ENCODE results near the gene HOXD10. TPM values are rescaled to one million over a fixed set of nuclear protein-coding genes. Genes with fewer than 3 reads are reported as not detected.

Gene HOXD10
- total and polyA plus RNA-seq, 2 of the 13 experiments (the other 11 are each of a cell fraction or from before 2014, with no cell fraction given) = not detected

- no peak for TF ChIP-seq CCDC6 (CRISPR knock-in tag; IDR thresholded peaks at IDR 0.05)
Measured at GRCh38 chr2:176103194-176103593, 13.4 kb upstream of the HOXD10 start (continued).

GRCh38 chr2:176103742-176104315 lies 12.7 kb upstream of the HOXD10 start:
- in situ Hi-C loops (cut with HindIII; ENCODE audit: extremely low pct_ligation_motif_present, low pct_unique_long_range_greater_than_20kb) (loop anchor here (10.0 kb wide), 1 partner anchor 1069 kb away; no protein-coding TSS in a partner anchor), intact Hi-C loops (cut with micrococcal nuclease; ENCODE audit: unreplicated experiment) (no loop called here)
- ATAC-seq (no peak), FAIRE-seq (no peak), DNase-seq (ENCODE audit: low spot score) (no peak)
- Histone ChIP-seq H2AFZ (ENCODE audit: low read length) (no peak overlapping the region), H3K4me3 (replicated peaks in 1 of 3; ENCODE audit: insufficient read depth in 1 of 3, low read depth in 2 of 3, low read length in 3 of 3) (no peak overlapping the region), H3K27ac (ENCODE audit: extremely low read length, insufficient read depth, low read length) (no peak overlapping the region), H3K9ac (ENCODE audit: insufficient read depth, low read depth, low read length) (no peak overlapping the region), H3K79me2 (ENCODE audit: insufficient read depth, low read length) (no peaks in the 10 kb centered on the region), H3K4me2 (ENCODE audit: low read depth, low read length) (no peak overlapping the region), H3K27me3 (ENCODE audit: control insufficient read depth in 1 of 2, insufficient read depth in 2 of 2, low read length in 2 of 2) (peaks cover 31 to 90% of the 10 kb centered on the region in 2 experiments), H3K36me3 (replicated peaks in 1 of 2; ENCODE audit: control insufficient read depth in 1 of 2, insufficient read depth in 2 of 2, low read length in 2 of 2) (no peaks in the 10 kb centered on the region), H3K4me1 (ENCODE audit: insufficient read depth, low read length) (no peaks in the 10 kb centered on the region), H4K20me1 (ENCODE audit: insufficient read depth, low read length) (no peaks in the 10 kb centered on the region; the same call in 1 of the 2 replicates), H3K9me3 (ENCODE audit: low read length) (no peaks in the 10 kb centered on the region)
- WGBS (ENCODE audit: low lambda C conversion rate) = 27% methylated on average over 17 of the region's 17 CpGs
- ChIA-PET CTCF (ENCODE audit: low intra/inter-chr PET ratio, low total read pairs) (no interaction called here), POLR2A (no interaction called here)
- no TSS peak for BruUV-seq (replicated peaks)
- no peak for TF ChIP-seq DNMT3B (CRISPR knock-in tag; conservative IDR thresholded peaks at IDR 0.05)
- TF ChIP-seq EZH2 (conservative IDR thresholded peaks at IDR 0.05; ENCODE audit: low read depth, low read length) = peak; percentile 81
- TF ChIP-seq GABPA (IDR thresholded peaks at IDR 0.05; ENCODE audit: low read depth, low read length) = no peak
- no peak for TF ChIP-seq GABPA (CRISPR knock-in tag; IDR thresholded peaks at IDR 0.05; ENCODE audit: low read depth)
- TF ChIP-seq HIC2 (CRISPR knock-in tag; IDR thresholded peaks at IDR 0.05; ENCODE audit: low read depth) = no peak

Measured in HepG2 (cell line).